K562 (cell line): ENCODE data around the gene NRF1. TPM values are rescaled to one million over a fixed set of nuclear protein-coding genes. Genes with fewer than 3 reads are reported as not detected.

Experiments used
- ATAC-seq: fragments of 200-7000 bp; cut with Tn5 transposase; 3 replicates; pipeline ENCODE4 v1.9.1; 2020; ENCODE audit warnings: moderate library complexity
- BruUV-seq: library from RNA; stranded (reverse); fragments of 400-500 nt; replicated peaks from 2 replicates; lab custom pipeline; 2021; lab: Mats Ljungman, UMichigan
- CTCF ChIA-PET: fragments of 300-600 bp; formaldehyde crosslinking; extraction: SDS; loops from one replicate; lab custom pipeline; 2021; ENCODE audit warnings: low intra/inter-chr PET ratio; lab: Yijun Ruan, JAX
- POLR2A ChIA-PET: fragments of 300-600, 350-650 bp; sonication (Branson Sonifier 250); formaldehyde crosslinking; extraction: SDS; loops from one replicate; lab custom pipeline; 2021; ENCODE audit warnings: antibody characterized with exemption, inconsistent platforms; lab: Yijun Ruan, JAX
- DNase-seq, 4 experiments: peaks; one replicate each; pipeline versions ENCODE4 v3.0.0 to v3.0.0-alpha.2; 2011 to 2018; ENCODE audit warnings: low spot score in 3 of 4, mixed read lengths in 3 of 4; ENCODE audit errors: extremely low read depth in 1 of 4
- FAIRE-seq: peaks from 2 replicates; lab custom pipeline; 2011; peaks lifted over from hg19 to GRCh38; lab: Jason Lieb, UNC
- H2AFZ ChIP-seq: 2 replicates; pipeline ENCODE4 v1.6.0; 2011; ENCODE audit warnings: low read depth, low read length, control low read depth, inconsistent platforms
- H3K27ac ChIP-seq: fragments of 200-600 bp; 3 replicates; pipeline ENCODE4 v1.8.0; 2011; ENCODE audit warnings: low read depth, mild to moderate bottlenecking, control low read depth, inconsistent platforms, low read length, moderate library complexity, mixed read lengths; ENCODE audit errors: extremely low read depth
- H3K27me3 ChIP-seq, 2 experiments: fragments of 300-600 bp in 1 of 2; 2 replicates in 1 of 2; 3 replicates in 1 of 2; pipeline versions ENCODE4 v1.6.0 to v1.8.0; 2011; ENCODE audit warnings: inconsistent platforms in 2 of 2, low read length in 2 of 2, mild to moderate bottlenecking in 1 of 2, mixed read lengths in 1 of 2, moderate library complexity in 1 of 2; ENCODE audit not compliant: control insufficient read depth in 2 of 2, insufficient read depth in 2 of 2
- H3K36me3 ChIP-seq: fragments of 300-600 bp; 3 replicates; pipeline ENCODE4 v1.8.0; 2011; ENCODE audit warnings: mild to moderate bottlenecking, low read length, inconsistent platforms; ENCODE audit not compliant: control insufficient read depth, insufficient read depth
- H3K4me1 ChIP-seq, 2 experiments: fragments of 200-600 bp in 1 of 2; replicated peaks in 1 of 2; 2 replicates in 1 of 2; 3 replicates in 1 of 2; pipeline versions ENCODE4 v1.5.1 to v1.8.0; 2011; ENCODE audit warnings: inconsistent platforms in 2 of 2, low read length in 2 of 2, mild to moderate bottlenecking in 1 of 2, mixed read lengths in 1 of 2, moderate library complexity in 1 of 2; ENCODE audit not compliant: control insufficient read depth in 2 of 2, insufficient read depth in 2 of 2
- H3K4me2 ChIP-seq: 2 replicates; pipeline ENCODE4 v1.6.1; 2011; ENCODE audit warnings: low read length, control low read depth, inconsistent platforms, mixed read lengths; ENCODE audit not compliant: insufficient read depth
- H3K4me3 ChIP-seq: fragments of 200-600 bp; sonication (generic), shearing (Covaris generic); 2 replicates; pipeline ENCODE4 v1.5.1; 2016; ENCODE audit warnings: control low read depth, inconsistent platforms
- H3K79me2 ChIP-seq: fragments of 200-600 bp; 3 replicates; pipeline ENCODE4 v1.8.0; 2011; ENCODE audit warnings: low read length, inconsistent platforms; ENCODE audit not compliant: control insufficient read depth, insufficient read depth
- H3K9ac ChIP-seq, 2 experiments: 2 replicates each; pipeline versions ENCODE4 v1.6.0 to v1.6.1; 2011; ENCODE audit warnings: low read depth in 2 of 2, low read length in 2 of 2, control low read depth in 1 of 2, inconsistent platforms in 1 of 2, mild to moderate bottlenecking in 1 of 2, mixed read lengths in 1 of 2; ENCODE audit not compliant: insufficient read depth in 1 of 2
- H3K9me1 ChIP-seq: one replicate; pipeline ENCODE4 v1.6.0; 2011; ENCODE audit warnings: inconsistent platforms, mild to moderate bottlenecking, low read length, moderate library complexity; ENCODE audit not compliant: control insufficient read depth, insufficient read depth
- H3K9me3 ChIP-seq: replicated peaks from 2 replicates; pipeline ENCODE4 v1.5.1; 2011; ENCODE audit warnings: low read depth, low read length, inconsistent platforms; ENCODE audit not compliant: control insufficient read depth, insufficient read depth
- H4K20me1 ChIP-seq: replicated peaks from 2 replicates; pipeline ENCODE4 v1.6.1; 2011; ENCODE audit warnings: low read length, inconsistent platforms, mixed read lengths; ENCODE audit not compliant: control insufficient read depth, insufficient read depth
- MYBL2 ChIP-seq, 2 experiments: fragments of 450-650 bp in 1 of 2; sonication (generic) in 1 of 2; formaldehyde crosslinking in 1 of 2; IDR thresholded peaks; 2 replicates each; pipeline versions ENCODE4 v1.6.1 to v1.8.1; 2017 to 2022; ENCODE audit warnings: borderline replicate concordance in 1 of 2, inconsistent platforms in 1 of 2, low read depth in 1 of 2, mild to moderate bottlenecking in 1 of 2, missing genetic modification reagents in 1 of 2, moderate library complexity in 1 of 2
- WHSC1 ChIP-seq: IDR thresholded peaks from one replicate; pipeline ENCODE4 v1.6.1; 2012; ENCODE audit warnings: low read length, control low read depth, inconsistent platforms
- ZNF76 ChIP-seq: fragments of 250-450 bp; sonication (Bioruptor Pico); IDR thresholded peaks from 2 replicates; pipeline ENCODE4 v1.4.0; 2020; ENCODE audit warnings: mild to moderate bottlenecking, moderate library complexity, borderline replicate concordance
- WGBS: fragments of 100-300 bp; shearing (Covaris generic); methylation state at CpG from one replicate; pipeline ENCODE4 v1.1.6; 2016; ENCODE audit warnings: low coverage, mixed read lengths; ENCODE audit not compliant: insufficient coverage; ENCODE audit errors: missing lambda C conversion rate; 5-methylcytosine and 5-hydroxymethylcytosine counted together
- in situ Hi-C: fragments of 300-500 bp; cut with MboI; formaldehyde crosslinking; loops from 4 replicates; pipeline ENCODE4 v1.15.0; 2018; ENCODE audit warnings: inconsistent platforms, mixed read lengths
- intact Hi-C: fragments of 100-400 bp; cut with micrococcal nuclease; formaldehyde crosslinking; loops from 2 replicates; pipeline ENCODE4 v1.14.2; 2022
- polyA plus RNA-seq, 8 experiments: library from polyadenylated mRNA; depleted of rRNA in 4 of 8; stranded (reverse) in 5 of 8; unstranded in 3 of 8; fragments of >200 nt; fragmentation: Nextera tagmentation in 2 of 8; fragmentation: Illumina TruSeq in 1 of 8; extraction: Ambion mirVana in 2 of 8; extraction: Trizol in 1 of 8; gene quantifications; 2 replicates each; pipeline versions ENCODE4 v1.2.1 to v1.2.3, GENCODE V29; 2011 to 2014; ENCODE audit warnings: inconsistent platforms in 1 of 8, missing spikeins in 1 of 8
- total RNA-seq, 7 experiments: library from RNA; depleted of rRNA in 6 of 7; stranded (reverse); fragments of >200 nt in 6 of 7; fragmentation: Illumina TruSeq in 2 of 7; extraction: Trizol in 2 of 7; gene quantifications; 2 replicates each; pipeline versions ENCODE4 v1.2.1 to v1.2.3, GENCODE V29; 2011 to 2021; ENCODE audit warnings: low replicate concordance in 1 of 7
- TF ChIP-seq, protein P1 (sequence below): fragments of 200-800 bp; sonication (Bioruptor generic); IDR thresholded peaks from 2 replicates; pipeline ENCODE4 v1.6.1; 2016; ENCODE audit warnings: missing genetic modification characterization, missing compliant biosample characterization
- TF ChIP-seq, protein P2 (sequence below): fragments of 450-650 bp; conservative IDR thresholded peaks from 2 replicates; pipeline ENCODE4 v1.6.1; 2016; ENCODE audit warnings: missing genetic modification characterization, low read depth, mild to moderate bottlenecking, control low read depth, missing compliant biosample characterization

NRF1 gene
- total and polyA plus RNA-seq, 9 of the 15 experiments (the other 6 are each of a cell fraction or from before 2014, with no cell fraction given): 8.6 to 28.8 (median 20.3) TPM

DNA sequence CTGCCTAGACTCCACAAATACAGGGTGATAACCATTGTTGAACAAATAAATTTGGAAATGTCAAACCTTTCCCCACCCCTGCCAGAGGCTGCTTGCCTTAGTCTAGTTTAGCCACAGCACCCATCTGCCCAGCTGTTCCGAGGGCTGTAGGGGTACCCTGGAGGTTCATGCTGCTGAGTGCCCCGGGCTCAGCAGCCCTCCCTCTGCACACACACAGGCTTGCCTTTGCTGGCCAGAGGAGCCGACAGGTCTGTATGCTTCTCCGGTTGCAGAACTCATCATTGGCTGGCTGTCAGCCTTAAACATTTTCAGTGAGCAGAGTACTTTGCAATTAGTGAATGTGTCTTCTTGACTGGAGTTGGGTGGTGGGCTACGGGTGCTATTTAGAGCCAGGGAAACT is 122.9 kb downstream of the NRF1 start:
- no TSS peak for BruUV-seq
- H3K4me3 ChIP-seq: no peak overlapping the region
- peak; percentile 38; the same call in 1 of the 3 replicates for ATAC-seq
- no peaks in the 10 kb centered on the region for H3K79me2 ChIP-seq
- H2AFZ ChIP-seq: no peak overlapping the region
- peak overlapping the region in 1 of 2 experiments; percentile 60; a peak in 1 of 4 replicates for H3K9ac ChIP-seq
- no peaks in the 10 kb centered on the region for H3K9me1 ChIP-seq
- no peaks in the 10 kb centered on the region for H3K4me1 ChIP-seq
- no peaks in the 10 kb centered on the region for H3K27me3 ChIP-seq
- FAIRE-seq: no peak
- intact Hi-C loops: no loop called here
- peaks cover 22% of the 10 kb centered on the region for H3K36me3 ChIP-seq
- no peak overlapping the region for H3K4me2 ChIP-seq
- no peaks in the 10 kb centered on the region for H3K9me3 ChIP-seq
- DNase-seq: no peak
- WGBS: 86% methylated on average over 5 of the region's 5 CpGs
- POLR2A ChIA-PET: no interaction called here
- H3K27ac ChIP-seq: no peak overlapping the region
- no peaks in the 10 kb centered on the region for H4K20me1 ChIP-seq
- CTCF ChIA-PET: no interaction called here
- in situ Hi-C loops: no loop called here
- no peak for TF ChIP-seq MYBL2 (IDR thresholded peaks at IDR 0.05; ENCODE audit: low read depth)
- TF ChIP-seq MYBL2 (CRISPR knock-in tag; IDR thresholded peaks at IDR 0.05; ENCODE audit: borderline replicate concordance): no peak
- peak; percentile 73 for TF ChIP-seq WHSC1
- TF ChIP-seq, protein P1, sequence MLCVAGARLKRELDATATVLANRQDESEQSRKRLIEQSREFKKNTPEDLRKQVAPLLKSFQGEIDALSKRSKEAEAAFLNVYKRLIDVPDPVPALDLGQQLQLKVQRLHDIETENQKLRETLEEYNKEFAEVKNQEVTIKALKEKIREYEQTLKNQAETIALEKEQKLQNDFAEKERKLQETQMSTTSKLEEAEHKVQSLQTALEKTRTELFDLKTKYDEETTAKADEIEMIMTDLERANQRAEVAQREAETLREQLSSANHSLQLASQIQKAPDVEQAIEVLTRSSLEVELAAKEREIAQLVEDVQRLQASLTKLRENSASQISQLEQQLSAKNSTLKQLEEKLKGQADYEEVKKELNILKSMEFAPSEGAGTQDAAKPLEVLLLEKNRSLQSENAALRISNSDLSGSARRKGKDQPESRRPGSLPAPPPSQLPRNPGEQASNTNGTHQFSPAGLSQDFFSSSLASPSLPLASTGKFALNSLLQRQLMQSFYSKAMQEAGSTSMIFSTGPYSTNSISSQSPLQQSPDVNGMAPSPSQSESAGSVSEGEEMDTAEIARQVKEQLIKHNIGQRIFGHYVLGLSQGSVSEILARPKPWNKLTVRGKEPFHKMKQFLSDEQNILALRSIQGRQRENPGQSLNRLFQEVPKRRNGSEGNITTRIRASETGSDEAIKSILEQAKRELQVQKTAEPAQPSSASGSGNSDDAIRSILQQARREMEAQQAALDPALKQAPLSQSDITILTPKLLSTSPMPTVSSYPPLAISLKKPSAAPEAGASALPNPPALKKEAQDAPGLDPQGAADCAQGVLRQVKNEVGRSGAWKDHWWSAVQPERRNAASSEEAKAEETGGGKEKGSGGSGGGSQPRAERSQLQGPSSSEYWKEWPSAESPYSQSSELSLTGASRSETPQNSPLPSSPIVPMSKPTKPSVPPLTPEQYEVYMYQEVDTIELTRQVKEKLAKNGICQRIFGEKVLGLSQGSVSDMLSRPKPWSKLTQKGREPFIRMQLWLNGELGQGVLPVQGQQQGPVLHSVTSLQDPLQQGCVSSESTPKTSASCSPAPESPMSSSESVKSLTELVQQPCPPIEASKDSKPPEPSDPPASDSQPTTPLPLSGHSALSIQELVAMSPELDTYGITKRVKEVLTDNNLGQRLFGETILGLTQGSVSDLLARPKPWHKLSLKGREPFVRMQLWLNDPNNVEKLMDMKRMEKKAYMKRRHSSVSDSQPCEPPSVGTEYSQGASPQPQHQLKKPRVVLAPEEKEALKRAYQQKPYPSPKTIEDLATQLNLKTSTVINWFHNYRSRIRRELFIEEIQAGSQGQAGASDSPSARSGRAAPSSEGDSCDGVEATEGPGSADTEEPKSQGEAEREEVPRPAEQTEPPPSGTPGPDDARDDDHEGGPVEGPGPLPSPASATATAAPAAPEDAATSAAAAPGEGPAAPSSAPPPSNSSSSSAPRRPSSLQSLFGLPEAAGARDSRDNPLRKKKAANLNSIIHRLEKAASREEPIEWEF: no peak
- TF ChIP-seq, protein P2, sequence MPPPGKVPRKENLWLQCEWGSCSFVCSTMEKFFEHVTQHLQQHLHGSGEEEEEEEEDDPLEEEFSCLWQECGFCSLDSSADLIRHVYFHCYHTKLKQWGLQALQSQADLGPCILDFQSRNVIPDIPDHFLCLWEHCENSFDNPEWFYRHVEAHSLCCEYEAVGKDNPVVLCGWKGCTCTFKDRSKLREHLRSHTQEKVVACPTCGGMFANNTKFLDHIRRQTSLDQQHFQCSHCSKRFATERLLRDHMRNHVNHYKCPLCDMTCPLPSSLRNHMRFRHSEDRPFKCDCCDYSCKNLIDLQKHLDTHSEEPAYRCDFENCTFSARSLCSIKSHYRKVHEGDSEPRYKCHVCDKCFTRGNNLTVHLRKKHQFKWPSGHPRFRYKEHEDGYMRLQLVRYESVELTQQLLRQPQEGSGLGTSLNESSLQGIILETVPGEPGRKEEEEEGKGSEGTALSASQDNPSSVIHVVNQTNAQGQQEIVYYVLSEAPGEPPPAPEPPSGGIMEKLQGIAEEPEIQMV (tag): no peak
- TF ChIP-seq ZNF76: no peak
